Central memory CD4-positive, alpha-beta T cell (primary cell): ENCODE data around the gene ZNF425.
A peak's percentile ranks its signal among the peaks of the same experiment; 100 is the strongest.
"Not testable (repeated sequence)": the region's sequence is repeated elsewhere in the genome, so short reads cannot be mapped to it uniquely, and the experiment has no call there.

ENCODE experiments used
- DNase-seq: peaks from one replicate; pipeline ENCODE4 v3.0.0; 2022

ZNF425 gene

DNA sequence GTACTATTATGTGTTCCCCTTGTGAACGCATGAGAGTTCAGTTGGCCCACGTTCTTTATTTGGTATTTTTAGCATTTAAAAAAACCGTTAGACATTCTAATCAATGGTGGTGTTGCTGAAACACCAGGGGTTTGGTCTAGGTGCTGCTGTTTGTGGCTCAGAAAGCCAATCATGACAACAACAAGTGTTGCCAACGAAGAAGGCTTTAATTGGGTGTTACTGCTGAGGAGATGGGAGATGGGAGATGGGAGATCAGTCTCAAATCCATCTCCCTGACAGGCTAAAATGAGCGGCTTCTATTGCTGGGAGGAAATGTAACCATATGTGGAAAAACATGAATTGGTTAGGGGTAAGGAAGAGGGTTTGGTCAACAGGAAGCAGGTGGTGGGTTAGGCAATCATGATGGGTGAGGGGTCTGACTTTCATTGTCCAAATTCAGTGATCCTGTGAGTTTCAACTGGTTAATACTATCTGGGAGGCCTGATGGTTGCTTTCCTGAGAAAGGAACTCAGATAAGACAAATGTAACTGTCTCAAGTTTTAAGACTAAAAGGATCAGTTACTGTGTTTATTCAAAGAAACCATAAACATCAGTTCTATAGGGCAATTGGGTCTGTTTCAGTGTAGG is 4.6 kb upstream of the ZNF425 start:
- DNase-seq = no peak

DNA sequence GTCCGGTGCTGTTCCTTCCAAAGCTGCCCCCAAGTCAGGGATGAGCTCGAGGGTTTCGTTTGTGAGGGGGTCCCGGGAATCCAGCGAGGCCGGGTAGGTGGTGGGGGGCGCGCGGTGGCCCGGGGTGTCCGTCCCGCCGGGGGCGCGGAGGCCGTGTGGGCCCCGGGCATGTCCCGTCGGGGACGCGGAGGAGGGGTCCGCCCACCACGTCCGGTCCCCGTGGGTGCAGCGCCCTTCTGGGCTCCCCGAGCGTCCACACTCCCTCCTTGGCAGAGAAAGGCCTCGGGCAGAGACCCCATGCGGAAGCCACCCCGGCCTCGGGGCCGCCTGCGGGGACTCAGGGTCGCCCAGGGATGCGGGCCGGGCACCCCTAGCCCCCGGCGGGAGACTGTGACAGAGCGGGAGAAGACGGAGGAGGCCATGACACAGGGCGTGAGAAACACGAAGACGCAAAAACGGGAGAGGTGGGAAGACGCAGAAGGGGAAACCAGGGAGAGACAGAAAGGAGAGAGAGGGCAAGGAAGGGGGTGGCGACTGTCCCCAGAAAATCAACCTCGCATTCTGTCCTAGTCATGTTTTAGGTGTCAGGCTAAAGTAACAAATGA is 640 bp upstream of the ZNF425 start:
- peak; percentile 49 for DNase-seq

DNA sequence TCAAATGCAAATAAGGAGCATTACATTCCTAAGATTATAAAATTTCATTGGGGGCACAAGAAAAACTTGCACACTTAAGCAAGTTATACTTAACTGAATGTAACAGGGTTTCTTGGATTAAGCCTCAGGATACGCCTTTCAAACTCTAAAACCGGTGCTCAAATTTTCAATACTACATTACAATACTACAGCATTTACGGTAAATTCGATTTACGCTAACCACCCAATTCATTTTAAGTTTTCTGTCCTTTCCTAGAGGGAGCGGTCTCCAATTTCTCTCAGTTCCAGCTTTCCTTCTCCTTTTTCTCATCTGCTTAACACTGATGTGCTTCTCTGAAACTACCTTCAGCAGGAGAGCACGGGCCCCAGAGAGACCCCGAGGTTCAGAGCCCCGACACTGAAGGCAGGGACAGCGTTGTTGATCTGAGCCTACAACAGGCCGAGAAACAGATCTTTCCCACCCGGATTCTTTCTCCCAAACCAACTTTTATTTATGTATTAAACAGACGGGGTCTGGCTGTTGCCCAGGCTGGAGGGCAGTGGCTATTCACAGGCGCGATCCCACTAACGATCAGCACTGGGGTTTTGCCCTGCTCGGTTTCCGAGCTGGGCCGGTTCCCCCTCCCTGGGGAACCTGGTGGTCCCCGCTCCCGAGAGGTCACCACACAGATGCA is 798 bp downstream of the ZNF425 start:
- DNase-seq = no peak

DNA sequence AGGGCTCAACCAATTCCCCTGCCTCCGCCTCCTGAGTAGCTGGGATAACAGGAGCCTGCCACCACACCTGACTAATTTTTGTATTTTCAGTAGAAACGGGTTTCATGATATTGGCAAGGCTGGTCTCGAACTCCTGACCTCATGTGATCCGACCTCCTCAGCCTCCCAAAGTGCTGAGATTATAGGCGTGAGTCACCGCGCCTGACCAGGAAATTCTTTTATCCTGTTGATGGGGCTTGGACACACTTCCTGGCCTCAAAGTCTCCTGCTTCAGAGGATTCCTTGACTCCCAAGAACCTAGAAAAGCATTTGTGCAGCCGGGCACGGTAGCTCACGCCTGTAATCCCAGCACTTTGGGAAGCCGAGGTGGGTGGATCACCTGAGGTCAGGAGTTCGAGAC is 16.2 kb downstream of the ZNF425 start:
- no peak for DNase-seq

DNA sequence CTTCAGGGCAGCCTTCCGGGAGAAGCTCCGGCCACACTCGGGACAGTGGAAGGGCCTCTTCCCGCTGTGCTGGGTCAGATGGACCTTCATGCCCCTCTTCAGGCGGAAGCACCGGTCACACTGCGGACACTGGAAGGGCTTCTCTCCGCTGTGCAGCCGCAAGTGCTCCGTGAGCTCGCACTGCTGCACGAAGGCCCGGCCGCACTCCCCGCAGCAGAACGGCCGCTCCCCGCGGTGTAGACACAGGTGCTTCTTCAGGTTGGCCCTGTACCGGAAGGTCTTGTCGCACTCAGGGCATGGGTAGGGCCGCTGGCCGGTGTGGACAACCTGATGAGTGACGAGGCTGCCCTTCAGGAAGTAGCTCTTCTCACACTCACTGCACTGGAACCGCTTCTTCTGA is 21.4 kb downstream of the ZNF425 start:
- no peak for DNase-seq

DNA sequence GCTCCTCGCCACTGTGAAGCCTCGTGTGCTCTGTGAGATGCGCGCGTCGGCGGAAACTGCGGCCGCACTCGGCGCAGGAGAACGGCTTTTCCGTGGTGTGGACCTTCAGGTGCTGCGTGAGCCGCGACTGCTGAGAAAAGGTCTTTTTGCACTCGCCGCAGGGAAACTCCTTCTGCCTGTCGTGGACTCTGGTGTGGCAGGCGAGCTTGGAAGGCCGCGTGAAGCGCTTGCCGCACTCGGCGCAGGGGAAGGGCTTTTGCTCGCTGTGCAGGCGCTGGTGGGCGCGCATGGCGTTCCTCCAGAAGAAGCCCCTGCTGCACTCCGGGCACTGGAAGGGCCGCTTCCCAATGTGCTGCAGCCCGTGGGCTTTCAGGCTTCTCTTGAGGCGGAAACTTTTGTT is 21.9 kb downstream of the ZNF425 start:
- no peak for DNase-seq

DNA sequence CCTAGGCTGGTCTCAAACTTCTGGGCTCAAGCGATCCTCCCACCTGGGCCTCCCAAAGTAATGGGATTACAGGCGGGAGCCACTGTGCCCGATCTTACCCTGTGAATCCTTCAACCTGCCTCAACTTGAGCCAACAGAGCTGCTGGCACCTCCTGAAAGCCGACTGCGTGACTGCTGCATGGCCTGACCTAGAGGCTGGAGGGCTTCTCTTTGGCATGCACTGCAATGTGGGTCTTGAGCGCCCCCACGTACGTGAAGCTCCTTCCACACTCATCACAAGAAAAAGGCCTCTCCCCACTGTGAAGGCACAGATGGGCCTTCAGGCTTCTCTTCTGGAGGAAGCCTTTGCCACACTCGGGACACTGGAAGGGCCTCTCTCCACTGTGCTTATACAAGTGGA is 22.7 kb downstream of the ZNF425 start:
- no peak for DNase-seq

DNA sequence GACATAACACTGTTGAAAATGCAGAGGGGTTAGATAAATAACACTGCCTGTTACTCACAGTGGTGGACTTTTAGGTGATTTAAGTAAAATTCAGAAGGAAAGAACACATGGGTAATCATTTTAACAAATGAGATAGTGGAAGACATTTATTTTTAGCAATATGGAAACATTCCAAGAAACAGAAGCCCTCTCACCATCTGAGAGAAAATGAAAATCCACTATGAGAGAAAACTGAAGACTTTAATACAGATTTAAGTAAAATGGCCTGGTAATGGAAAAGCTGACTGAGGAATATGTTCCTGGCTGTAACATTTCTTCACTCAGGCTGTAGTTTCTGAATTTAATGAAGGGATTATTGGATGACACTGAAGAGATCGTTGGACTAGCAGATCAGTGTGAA is 23.5 kb downstream of the ZNF425 start:
- DNase-seq = no peak

DNA sequence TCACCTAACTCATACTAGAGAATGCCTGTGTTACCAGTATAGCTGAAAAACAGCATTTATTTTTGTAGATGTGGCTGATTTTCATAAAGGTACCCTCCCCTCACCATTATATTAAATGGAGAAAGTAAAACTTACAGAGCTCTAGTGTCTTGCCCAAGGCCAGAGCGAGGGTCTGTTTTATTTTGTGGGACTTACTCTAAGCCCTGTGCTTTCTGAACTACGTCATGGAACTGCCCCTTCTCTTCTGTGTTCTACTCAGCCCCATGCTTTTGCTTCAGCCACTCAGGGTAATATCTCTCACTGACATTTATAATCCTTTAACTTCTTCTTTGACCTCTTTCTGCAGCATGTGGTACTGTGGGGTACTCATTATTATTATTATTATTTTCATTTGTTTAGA is 25.3 kb downstream of the ZNF425 start:
- DNase-seq = no peak

DNA sequence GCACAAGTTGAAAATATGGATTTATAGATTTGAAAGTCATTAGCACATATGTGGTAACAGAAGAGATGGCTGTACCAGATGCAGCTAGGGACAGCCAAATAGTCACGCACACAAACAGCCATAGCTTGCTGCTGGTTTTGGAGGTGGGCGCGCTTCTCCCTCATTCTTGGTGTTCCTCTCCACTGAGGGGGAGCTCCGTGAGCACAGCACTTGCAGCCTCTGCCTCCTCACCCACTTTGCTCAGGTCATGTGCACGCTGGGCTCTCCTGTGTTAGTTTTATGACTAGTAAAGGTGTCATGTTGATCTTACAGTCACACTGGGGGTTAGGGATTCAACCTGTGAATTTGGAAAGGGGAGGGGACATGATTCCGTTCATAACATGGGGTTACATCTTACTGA is 27.1 kb downstream of the ZNF425 start:
- no peak for DNase-seq

DNA sequence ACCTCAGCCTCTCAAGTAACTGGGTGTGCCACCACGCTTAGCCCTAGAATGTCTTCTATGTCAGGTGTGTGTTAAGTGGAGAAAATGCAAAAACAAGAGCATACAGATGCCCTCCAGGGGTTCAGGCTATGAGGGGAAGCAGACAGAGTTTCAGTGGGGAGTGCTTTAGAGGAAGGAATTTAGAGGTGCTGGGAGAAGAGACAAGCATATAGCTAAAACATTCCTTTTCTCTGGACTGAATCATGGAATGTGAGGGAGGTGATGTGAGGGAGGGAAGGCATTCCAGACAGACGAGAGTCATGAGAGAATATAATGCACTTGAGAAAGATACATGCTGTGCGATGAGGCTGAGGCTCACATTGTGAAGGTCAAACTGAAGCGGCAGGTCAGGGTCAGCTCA is 29.0 kb downstream of the ZNF425 start:
- no peak for DNase-seq

DNA sequence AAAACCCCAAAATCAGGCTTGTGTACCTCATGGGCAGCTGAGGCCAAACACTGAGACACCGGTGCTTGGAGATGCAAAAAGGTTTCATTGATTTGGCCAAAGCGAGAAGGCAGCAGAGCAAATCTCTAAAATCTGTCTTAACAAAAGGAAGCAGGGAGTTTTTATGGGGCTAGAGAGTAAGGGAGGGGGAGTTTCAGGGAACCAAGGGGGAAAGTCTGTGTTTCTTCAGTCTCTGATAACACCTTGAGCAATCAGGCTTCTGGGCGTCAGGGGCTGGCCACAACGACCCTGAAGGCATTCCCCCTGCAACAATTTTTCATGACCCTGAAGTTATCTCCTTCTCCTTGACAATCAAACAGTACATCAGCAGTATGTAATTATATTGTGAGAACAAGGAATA is 32.9 kb downstream of the ZNF425 start:
- DNase-seq = no peak

DNA sequence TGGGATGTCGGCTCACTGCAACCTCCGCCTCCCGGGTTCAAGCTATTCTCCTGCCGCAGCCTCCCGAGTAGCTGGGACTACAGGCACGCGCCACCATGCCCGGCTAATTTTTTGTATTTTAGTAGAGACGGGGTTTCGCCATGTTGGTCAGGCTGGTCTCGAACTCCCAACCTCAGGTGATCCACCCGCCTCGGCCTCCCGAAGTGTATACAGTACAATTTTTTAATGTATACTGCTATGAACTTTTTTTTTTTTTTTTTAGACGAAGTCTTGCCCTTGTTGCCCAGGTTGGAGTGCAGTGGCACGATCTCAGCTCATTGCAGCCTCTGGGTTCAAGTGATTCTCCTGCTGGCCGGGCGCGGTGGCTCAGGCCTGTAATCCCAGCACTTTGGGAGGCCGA is 33.9 kb downstream of the ZNF425 start:
- DNase-seq = not testable (repeated sequence)

DNA sequence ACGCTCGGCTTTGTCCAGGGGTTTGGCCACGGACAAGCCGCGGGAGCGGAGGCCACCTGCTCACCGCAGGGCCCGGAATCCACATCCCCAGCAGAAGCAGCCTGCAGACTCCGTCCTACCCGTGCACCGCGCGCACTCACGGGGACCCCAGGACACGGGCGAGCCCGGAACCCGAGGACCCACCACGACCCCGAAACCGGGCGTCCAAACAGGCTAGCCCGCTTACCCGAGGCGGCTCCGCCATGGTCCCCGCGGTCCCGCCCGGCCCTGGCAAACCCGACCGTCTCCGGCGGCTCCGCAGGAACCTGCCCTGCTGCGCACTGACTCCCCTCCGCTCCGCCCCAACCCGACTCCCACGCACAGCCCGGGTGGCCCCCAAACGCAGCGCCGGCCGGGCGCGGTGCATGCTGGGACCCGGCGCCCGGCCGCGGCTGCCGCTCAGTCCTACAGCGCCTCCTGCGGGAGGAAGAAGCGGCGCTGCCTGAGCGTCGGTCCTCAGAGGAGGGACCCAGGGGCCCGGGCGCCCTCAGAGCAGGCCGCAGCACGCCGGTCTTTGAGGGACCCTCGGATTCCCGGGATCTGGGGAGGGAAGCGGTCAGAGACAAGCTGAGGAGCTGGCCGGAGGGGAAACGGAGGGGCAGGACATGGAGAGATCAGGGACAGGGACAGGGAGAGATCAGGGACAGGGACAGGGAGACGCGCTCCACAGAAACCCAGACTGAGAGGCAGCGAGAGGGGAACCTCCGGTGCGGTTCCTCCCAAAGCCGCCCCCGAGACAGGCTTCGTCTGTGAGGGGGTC is 35.5 kb downstream of the ZNF425 start, which contains the start of gene ZNF786:
Gene ZNF786 (minus strand): TSS at position 322 of the 799 bp plus-strand sequence. CDS start 78 bp downstream, at position 244.
- DNase-seq = peak; percentile 88

DNA sequence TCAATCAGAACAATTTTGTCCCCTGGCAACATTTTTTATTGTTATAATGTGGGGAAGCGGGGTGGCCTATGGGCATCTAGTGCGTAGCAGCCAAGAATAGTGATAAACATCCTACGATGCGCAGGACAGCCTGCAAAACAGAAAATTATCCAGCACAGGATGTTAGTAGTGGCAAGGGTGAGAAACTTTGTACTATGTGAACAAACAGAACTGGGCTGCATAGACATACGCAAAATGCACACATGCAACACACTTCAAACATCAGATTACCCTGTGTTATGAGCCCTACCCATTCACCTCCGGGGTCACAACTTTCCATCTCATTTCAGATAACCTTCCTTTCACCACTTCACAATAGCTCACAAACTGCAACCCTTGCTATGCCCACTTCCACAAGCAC is 38.7 kb downstream of the ZNF425 start:
- no peak for DNase-seq

DNA sequence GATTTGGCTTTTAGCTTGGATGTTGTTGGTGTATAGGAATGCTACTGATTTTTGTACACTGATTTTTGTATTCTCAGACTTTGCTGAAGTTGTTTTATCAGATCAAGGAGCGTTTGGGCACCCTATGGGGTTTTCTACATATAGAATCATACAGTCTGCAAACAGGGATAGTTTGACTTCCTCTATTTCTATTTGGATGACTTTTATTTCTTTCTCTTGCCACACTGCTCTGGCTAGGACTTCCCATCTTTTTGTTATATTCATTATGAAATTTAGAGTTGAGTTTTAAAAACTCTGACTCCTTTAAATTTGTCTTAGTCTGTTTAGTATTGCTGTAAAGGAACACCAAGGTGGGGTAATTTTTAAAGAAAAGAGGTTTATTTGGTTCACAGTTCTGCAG is 40.3 kb downstream of the ZNF425 start:
- no peak for DNase-seq

DNA sequence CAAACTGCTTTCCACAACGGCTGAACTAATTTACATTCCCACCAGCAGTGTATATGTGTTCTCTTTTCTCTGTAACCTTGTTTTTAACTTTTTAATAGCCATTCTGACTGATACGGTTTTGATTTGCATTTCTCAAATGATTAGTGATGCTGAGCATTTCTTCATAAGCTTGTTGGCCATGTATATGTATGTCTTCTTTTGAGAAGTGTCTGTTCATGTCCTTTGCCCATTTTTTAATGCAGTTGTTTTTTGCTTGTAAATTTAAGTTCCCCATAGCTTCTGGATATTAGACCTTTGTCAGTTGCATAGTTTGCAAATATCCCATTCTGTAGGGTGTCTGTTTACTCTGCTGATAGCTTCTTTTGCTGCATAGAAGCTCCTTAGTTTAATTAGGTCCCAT is 41.7 kb downstream of the ZNF425 start:
- DNase-seq = no peak

DNA sequence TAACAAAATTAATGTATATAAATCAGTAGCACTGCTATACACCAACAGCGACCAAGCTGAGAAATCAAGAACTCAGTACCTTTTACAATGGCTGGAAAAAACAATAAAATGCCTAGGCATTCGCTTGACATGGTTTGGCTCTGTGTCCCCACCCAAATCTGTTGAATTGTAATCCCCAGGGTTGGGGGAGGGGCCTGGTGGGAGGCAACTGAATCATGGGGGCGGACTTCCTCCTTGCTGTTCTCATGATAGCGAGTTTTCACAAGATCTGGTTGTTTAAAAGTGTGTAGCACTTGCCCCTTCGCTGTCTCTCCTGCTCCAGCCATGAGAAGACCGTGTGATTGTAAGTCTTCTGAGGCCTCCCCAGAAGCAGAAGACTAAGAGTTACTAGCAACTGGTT is 44.2 kb downstream of the ZNF425 start:
- no peak for DNase-seq

DNA sequence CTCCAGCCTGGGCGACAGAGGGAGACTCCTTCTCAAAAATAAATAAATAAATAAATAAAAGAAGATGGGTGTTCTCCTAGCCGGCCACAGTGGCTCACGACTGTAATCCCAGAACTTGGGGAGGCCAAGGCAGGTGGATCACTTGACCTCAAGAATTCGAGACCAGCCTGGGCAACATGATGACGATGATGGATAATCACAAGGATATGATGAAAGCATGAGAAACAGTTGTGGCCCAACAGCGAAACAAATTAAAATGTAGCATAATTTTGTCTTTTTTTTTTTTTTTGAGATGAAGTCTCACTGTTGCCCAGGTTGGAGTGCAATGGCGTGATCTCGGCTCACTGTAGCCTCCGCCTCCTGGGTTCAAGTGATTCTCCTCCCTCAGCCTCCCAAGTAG is 48.5 kb downstream of the ZNF425 start:
- DNase-seq = no peak

DNA sequence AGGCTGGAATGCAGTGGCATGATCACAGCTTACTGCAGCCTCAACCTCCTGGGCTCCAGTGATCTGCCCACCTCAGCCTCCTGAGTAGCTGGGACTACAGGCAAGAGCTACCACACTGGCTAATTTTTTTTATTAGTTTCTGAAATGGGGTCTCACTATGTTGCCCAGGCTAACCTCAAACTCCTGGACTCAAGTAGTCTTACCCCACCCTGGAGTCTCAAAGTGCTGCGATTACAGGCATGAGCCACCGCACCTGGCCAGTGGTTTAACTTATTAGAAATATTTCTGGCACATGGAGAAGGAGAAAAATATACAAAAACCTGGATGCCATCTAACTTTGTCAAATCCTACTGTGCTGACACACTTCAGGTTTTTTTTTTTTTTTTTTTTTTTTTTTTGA is 50.8 kb downstream of the ZNF425 start:
- DNase-seq = no peak

DNA sequence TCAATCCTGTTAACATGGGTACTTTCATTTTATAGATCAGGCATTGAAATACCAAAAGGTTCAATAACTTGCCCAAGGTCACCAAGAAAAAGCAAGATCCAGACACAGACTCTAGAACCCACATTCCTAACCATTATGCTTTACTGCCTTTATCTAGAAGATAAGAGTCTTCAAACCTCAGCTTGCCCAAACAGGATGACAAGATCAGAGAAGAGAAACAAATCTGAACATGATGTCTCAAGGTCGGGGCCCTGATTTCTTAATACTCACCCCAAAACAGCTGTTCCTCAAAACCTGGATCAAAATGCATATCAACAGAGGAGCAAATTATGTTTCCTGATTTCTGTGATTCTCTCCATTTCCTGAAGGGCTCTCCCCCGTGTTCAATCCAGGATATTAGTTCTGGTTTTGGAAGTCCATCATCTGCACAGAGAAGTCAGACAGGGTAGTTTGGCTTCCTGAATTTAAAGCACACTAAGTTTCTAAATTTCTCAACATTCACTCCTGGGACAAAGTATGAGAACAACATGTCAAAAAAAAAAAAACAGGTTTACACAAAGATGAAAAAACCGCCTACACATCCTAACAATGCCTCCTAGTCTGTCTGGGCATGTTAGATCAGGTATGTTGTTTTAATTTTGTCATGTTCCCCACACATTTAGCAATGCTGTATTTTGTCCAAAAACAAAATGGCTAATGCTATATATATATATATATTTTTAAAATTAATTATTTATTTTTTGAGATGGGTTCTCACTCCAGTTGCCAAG is 51.8 kb downstream of the ZNF425 start:
- DNase-seq = no peak

DNA sequence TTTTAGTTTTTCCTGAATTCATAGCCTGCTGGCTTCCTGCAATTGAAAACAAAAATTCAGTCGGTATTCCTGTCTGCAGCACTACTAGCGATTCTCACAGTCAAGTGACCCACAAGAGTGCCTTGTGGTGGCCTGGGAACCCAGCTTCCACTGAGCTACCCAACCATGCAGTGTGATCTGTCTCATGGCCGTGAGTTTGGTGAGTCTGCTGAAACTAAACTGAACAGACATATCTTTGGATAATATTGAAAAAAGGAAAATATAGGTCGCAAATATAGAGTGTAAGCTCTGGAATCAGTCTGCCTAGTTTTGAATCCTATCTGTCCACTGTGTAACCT is 53.7 kb downstream of the ZNF425 start:
- DNase-seq = no peak
